CD4-positive, alpha-beta T cell treated with Interleukin-1 beta for 1 hour (primary cell): ENCODE measurements around the gene BRINP3.
"Not testable (repeated sequence)": the region's sequence is repeated elsewhere in the genome, so short reads cannot be mapped to it uniquely, and the experiment has no call there.

Experiments used
- DNase-seq, 2 donors: peaks; one replicate each; pipeline ENCODE4 v3.0.0-alpha.2; 2020 to 2022

Gene BRINP3

DNA sequence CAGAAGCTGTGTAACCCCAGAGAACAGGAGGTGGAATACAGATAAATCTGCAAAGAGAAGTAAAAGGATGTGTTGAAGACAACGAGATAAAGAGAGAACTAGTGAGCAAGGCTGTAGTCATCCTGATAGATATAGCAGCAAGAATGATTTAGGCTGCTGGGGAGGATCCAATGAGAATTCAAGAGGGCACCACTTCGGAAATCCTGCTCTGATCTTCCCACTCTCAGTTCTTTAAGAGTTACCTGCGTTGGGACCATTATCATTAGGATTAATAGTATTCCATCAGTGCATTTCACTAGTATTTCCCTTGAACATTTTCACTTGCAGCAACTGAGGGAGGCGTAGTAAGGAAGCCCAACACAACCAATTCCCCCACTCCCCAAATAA is at the start of gene BRINP3:
Gene BRINP3 (minus strand): TSS at position 103 of the 387 bp plus-strand sequence.
- DNase-seq = no peak

GRCh38 chr1:190511554-190511953 is 33.9 kb upstream of the BRINP3 start:
- DNase-seq = no peak

- DNase-seq = no peak
Observed at GRCh38 chr1:190507357-190507756, 29.7 kb upstream of the BRINP3 start.

GRCh38 chr1:190504539-190504938 is 26.9 kb upstream of the BRINP3 start:
- DNase-seq = not testable (repeated sequence)

GRCh38 chr1:190497565-190497964 is 19.9 kb upstream of the BRINP3 start:
- no peak for DNase-seq

- DNase-seq = no peak
Observed at GRCh38 chr1:190494451-190494850, 16.8 kb upstream of the BRINP3 start.

- no peak for DNase-seq
Observed at GRCh38 chr1:190491404-190491803, 13.7 kb upstream of the BRINP3 start.

DNA sequence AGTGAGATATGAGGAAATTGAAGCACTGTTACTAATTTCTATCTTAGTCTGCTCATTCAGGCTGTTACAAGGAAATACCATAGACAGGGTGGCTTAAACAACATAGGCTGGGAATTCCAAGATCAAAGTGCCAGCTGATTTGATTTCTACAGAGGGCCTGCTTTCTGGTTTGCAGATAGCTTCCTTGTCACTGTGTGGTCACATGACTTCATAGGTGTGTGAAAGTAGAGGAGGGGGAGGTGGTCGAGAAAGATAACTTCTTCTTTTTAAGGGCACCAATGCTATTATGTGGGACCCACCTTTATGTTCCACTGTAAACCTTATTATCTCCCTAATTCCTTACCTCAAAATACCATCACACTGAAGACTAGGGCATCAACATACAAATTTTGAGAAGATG is 6.4 kb upstream of the BRINP3 start:
- DNase-seq = no peak

DNA sequence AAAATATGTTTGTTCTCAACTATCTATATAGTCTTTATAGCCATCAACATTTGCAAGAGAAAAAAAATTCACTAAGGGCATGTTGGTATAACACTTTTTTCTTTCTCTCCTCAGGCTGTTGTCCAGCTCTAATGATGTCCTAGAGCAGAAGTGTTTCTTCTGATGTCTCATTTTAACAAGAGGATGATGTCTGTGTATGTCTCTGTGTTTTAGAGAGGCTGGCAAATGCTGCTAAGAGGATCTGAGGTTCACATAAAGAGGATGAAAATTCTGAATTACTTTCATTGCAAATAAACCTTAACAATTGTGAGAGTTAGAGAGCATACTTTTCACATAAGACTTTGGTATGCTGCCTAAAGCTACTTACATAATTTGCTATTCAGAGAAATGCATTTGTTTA is 2.6 kb upstream of the BRINP3 start:
- no peak for DNase-seq

DNA sequence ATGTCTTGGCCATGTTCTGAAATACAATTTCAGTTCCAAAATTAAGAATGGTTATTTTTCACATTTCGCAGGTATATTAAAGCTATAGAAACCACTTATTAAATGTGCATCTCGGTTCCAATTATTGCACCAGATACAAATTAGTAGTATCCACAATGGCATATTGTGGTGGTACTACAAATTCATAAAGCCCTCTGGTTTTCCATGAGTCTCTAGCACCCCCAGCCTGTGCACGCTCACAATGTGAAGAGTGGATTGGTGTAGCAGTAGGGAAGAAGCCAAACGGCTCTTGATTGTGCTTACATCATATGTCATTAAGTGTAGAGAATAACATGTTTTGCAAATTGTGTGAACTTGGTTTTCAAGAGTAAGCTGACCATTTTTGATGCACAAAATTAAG is 1.9 kb upstream of the BRINP3 start:
- DNase-seq = no peak

DNA sequence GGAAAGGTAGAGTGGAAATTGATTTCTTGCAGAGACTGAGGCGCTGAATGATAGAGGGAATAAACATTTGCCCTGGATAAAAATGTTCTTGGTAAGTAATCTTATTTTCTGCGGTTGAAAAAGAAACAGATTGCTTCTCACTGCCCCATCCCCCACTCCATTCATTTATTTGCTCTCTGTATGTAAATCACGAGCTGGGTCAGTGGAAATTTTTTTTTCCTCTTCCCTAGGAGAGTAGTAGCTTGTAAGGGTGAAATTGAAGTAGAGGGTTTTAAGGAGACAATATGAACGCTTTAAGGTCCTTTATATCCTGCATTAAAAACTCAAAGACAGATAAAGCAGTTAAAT is 1.4 kb upstream of the BRINP3 start:
- DNase-seq = no peak

DNA sequence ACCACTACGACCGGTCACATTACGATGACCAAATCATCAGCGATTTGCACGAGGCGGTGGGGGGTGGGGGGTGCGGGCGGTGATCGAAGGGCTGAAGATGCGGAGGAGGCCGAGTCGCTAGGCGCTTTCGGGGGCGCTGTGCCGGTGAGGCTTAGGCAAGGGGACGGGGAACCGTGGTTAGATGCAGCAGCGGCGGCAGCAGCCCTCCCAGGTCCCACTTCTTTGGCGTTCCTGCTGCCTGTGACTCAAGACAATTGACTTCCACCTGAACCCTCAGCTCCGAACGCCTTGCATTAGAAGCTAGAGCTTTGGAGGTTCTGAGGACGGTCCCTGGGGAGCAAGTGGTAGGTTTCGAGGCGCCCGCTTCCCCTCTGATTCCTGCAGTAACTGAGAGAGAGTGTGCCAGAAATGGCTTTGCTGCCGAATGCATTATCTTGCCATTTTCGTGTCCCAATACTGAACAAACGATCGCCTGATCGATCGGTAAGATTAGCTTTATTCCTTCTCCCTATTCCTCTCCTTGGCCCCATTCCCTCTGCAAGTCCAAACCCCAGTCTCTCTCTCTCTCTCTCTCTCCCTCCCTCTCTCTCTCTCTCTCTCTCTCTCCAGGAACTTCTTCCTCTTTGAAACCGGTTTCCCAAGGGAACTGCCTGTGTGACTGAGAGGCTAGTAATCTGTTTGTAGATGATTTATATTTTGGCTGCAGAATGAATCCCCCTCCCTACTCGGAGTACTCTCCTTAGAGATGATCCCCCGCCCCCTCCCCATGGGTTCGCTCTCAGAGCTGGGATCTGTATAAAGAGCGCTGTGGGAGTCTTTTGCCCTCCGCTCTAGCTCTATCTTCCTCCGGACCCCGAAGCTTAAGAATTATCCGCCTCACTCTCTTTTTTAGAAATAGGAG is 735 bp upstream of the BRINP3 start:
- DNase-seq = no peak

DNA sequence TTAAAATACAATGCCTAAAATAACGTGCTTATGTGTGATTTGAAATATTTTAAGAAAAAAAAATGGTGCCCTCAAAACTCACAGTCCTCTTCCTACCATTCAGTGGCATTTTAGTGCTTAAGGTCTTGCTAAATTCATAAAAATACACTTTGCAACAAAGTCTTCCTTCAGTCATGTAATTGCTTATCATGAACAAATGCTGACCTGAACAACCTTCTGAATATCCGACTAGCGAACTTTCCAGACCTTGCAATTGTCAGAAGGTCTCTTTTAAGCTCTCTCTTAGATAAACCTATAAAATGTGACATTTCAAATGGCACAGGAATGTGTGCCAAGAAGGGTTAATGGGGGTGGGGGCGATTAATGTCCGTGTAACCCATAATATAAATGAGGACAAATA is 858 bp downstream of the BRINP3 start:
- DNase-seq = no peak

DNA sequence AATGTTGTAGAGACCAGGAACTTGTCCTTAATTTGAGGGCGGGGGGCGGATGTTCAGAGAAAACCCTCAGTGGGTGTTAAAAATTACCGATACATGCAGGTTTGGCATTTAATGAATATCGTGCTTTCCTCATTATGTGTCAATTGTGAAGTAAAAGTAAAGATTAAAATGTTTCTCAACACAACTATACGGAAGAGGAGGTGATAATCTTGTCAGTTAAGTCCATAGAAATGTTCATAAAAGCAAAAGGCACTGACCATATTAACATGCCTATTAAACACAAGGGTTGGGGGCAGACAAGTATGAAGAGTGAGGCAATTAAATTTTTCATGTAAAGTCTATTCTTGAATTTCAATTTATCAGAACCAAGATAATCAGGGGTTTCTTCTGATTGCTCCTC is 1.3 kb downstream of the BRINP3 start:
- no peak for DNase-seq

DNA sequence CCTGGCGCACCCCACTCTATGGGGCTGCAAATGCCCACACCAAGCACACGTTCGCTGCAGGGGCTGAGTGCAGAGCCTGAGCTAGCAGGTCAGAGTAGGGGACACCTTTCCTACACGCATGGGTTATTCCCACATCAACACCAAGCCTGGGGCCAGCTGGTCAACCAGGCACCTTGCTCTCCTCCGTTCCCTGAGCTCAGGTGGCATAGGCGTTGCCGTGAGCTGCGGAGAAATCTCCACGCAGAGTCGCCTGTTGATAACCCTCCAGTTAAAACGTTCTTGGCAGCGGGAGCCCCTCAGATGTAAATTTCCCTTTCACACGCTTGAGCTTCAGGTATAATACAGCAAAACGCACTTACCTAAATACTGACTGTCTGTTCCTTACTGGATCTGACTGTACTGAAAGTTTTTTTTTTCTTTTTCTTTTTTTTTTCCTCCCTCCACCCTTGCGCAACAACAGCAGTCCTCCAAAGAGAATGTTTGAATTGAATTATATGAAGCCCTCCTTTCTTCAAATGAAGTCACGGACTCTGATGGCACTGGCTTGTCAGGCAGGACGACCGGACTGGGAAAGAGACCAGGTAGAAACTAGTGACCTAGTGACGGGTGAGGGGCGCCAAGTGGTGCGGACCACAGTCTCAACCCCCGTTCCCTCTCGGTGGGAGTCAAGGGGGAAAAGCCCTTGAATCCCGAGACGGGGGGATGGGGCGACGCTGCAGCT is 2.1 kb downstream of the BRINP3 start:
- DNase-seq = no peak

DNA sequence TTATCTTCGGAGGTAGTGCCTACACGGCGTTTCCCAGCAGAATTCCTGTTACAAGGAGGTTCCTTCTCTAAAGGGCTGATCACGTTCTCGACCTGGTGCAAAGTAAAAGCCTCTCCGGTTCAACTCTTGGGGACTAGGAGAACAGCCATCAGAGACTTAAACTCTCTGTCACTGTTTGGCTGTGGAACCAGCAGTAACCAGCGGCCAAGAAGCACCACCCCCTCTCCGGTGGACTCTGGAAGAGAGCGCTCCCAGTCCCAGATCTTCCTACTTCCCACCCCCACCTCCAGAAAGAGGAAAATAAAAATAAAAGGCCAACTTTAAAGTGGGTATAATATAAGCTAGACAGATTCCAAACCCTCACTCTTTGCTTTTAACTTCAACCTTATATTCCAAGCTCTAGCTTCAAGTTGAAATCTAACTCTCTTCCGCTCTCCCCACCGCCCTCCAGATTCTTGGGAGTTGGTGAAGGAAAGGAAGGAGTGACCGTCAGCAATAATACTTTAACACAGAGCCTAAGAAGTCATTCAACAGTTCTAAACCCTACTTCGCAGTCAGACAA is 2.9 kb downstream of the BRINP3 start:
- DNase-seq = no peak

DNA sequence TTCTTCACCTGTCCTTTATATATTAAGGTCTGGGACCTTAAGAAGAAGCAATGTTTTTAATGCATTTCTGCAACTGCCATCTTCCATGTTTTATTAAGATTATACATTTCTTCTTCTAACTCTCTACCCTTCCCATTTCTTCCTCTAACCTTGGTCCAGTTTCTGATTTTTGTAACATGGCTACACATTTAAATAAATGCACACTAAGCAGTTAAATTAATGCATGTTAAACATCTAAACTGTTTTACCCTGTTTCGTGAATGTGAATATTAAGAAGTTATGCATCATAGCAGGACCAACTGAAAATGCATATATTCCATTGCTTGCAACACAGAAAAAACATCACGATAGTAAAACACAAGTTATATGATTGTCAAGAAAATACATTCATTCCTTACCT is 3.7 kb downstream of the BRINP3 start:
- no peak for DNase-seq

- DNase-seq = no peak
Observed at GRCh38 chr1:190472494-190472893, 5.2 kb downstream of the BRINP3 start.

GRCh38 chr1:190472042-190472441 is 5.6 kb downstream of the BRINP3 start:
- no peak for DNase-seq

GRCh38 chr1:190464690-190465089 is 13.0 kb downstream of the BRINP3 start:
- DNase-seq = no peak

- DNase-seq = no peak
Observed at GRCh38 chr1:190456129-190456528, 21.5 kb downstream of the BRINP3 start.

GRCh38 chr1:190455631-190456030 is 22.0 kb downstream of the BRINP3 start:
- no peak for DNase-seq

DNA sequence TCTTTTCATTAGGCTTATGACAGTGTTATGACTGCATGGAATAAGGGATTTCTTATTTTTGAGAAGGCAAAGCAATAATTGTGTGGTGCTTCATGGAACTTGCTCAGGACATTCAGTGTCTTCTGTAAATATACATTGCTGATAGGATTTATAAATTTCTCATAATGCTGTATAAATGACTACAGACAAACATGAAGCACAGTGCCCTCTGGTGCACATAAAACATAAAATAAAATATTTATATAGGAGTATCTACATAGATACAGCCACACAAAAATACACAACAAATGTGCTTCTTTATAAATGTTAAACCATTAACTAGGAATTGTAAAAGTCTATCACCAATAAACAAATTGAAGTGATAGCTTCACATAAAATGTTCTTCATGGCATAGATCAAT is 24.1 kb downstream of the BRINP3 start:
- DNase-seq = no peak

- no peak for DNase-seq
Observed at GRCh38 chr1:190452272-190452848, 25.3 kb downstream of the BRINP3 start.
